ENCODE measurements around the gene OCEL1.
A peak's percentile ranks its signal among the peaks of the same experiment; 100 is the strongest.
"Not testable (repeated sequence)": the region's sequence is repeated elsewhere in the genome, so short reads cannot be mapped to it uniquely, and the experiment has no call there.

Gene OCEL1

GRCh38 chr19:17226002-17226933 is at the start of gene OCEL1:
Gene OCEL1 (plus strand): TSS chr19:17226226. CDS start chr19:17226248, 22 bp downstream.
- DNase-seq: peak; percentile 81 to 86

- no peak for DNase-seq
These were observed 47.7 kb upstream of the OCEL1 start for GRCh38 chr19:17178291-17178690.

- DNase-seq: no peak
These were observed 44.9 kb upstream of the OCEL1 start for GRCh38 chr19:17180997-17181702.

GRCh38 chr19:17183271-17183761 is 42.7 kb upstream of the OCEL1 start:
- no peak for DNase-seq

- no peak for DNase-seq
These were observed 42.1 kb upstream of the OCEL1 start for GRCh38 chr19:17183858-17184321.

- DNase-seq: no peak
These were observed 41.6 kb upstream of the OCEL1 start for GRCh38 chr19:17184371-17184841.

GRCh38 chr19:17185590-17185989 is 40.4 kb upstream of the OCEL1 start:
- DNase-seq: no peak

GRCh38 chr19:17191736-17192135 is 34.3 kb upstream of the OCEL1 start:
- DNase-seq: not testable (repeated sequence)

- DNase-seq: no peak
These were observed 33.3 kb upstream of the OCEL1 start for GRCh38 chr19:17192751-17193150.

GRCh38 chr19:17194608-17195007 is 31.4 kb upstream of the OCEL1 start:
- no peak for DNase-seq

- no peak for DNase-seq
These were observed 30.9 kb upstream of the OCEL1 start for GRCh38 chr19:17195106-17195505.

GRCh38 chr19:17196610-17197009 is 29.4 kb upstream of the OCEL1 start:
- no peak for DNase-seq

- DNase-seq: no peak
These were observed 28.4 kb upstream of the OCEL1 start for GRCh38 chr19:17197666-17198065.

GRCh38 chr19:17200408-17201079 is 25.5 kb upstream of the OCEL1 start:
- DNase-seq: no peak

GRCh38 chr19:17202249-17202648 is 23.8 kb upstream of the OCEL1 start:
- no peak for DNase-seq

GRCh38 chr19:17202713-17203112 is 23.3 kb upstream of the OCEL1 start:
- DNase-seq: no peak

GRCh38 chr19:17205237-17206140 is 20.5 kb upstream of the OCEL1 start:
- peak in 1 of 2 experiments; percentile 16 for DNase-seq

- DNase-seq: no peak
These were observed 19.1 kb upstream of the OCEL1 start for GRCh38 chr19:17206736-17207581.

GRCh38 chr19:17209126-17210036 is 16.6 kb upstream of the OCEL1 start:
- DNase-seq: no peak

GRCh38 chr19:17210296-17210695 is 15.7 kb upstream of the OCEL1 start:
- no peak for DNase-seq
